Hepatocyte (in vitro differentiated cells): ENCODE measurements around the gene KIAA0586. TPM values are rescaled to one million over a fixed set of nuclear protein-coding genes. Genes with fewer than 3 reads are reported as not detected.

Source experiments
- DNase-seq: peaks from one replicate; pipeline ENCODE4 v3.0.0-alpha.2; 2016; ENCODE audit warnings: low spot score
- H2AFZ ChIP-seq: fragments of 200-600 bp; sonication (generic); 2 replicates; pipeline ENCODE4 v1.6.0; 2016; ENCODE audit warnings: antibody characterized with exemption, mild to moderate bottlenecking
- H3K27ac ChIP-seq: fragments of 200-600 bp; sonication (generic); 2 replicates; pipeline ENCODE4 v1.5.1; 2016; ENCODE audit warnings: mild to moderate bottlenecking
- H3K27me3 ChIP-seq: fragments of 200-600 bp; sonication (generic); 2 replicates; pipeline ENCODE4 v1.6.1; 2016
- H3K36me3 ChIP-seq: fragments of 200-600 bp; sonication (generic); replicated peaks from 2 replicates; pipeline ENCODE4 v1.5.1; 2016; ENCODE audit warnings: low read depth; ENCODE audit not compliant: insufficient read depth
- H3K4me1 ChIP-seq: fragments of 200-600 bp; sonication (generic); 2 replicates; pipeline ENCODE4 v1.5.1; 2016; ENCODE audit warnings: mild to moderate bottlenecking, moderate library complexity; ENCODE audit not compliant: insufficient read depth
- H3K4me2 ChIP-seq: fragments of 200-600 bp; sonication (generic); 2 replicates; pipeline ENCODE4 v1.6.0; 2016
- H3K4me3 ChIP-seq: fragments of 200-600 bp; sonication (generic); 2 replicates; pipeline ENCODE4 v1.5.1; 2016; ENCODE audit warnings: mild to moderate bottlenecking
- H3K79me2 ChIP-seq: fragments of 200-600 bp; sonication (generic); 2 replicates; pipeline ENCODE4 v1.6.0; 2017; ENCODE audit warnings: mild to moderate bottlenecking
- H3K9me2 ChIP-seq: fragments of 200-600 bp; sonication (generic); replicated peaks from 2 replicates; pipeline ENCODE4 v1.6.0; 2017; ENCODE audit warnings: mild to moderate bottlenecking; ENCODE audit not compliant: insufficient read depth
- H3K9me3 ChIP-seq: fragments of 200-600 bp; sonication (generic); 2 replicates; pipeline ENCODE4 v1.5.1; 2016; ENCODE audit warnings: low read depth, mild to moderate bottlenecking
- H4K20me1 ChIP-seq: fragments of 200-600 bp; sonication (generic); 2 replicates; pipeline ENCODE4 v1.6.0; 2016; ENCODE audit warnings: mild to moderate bottlenecking; ENCODE audit not compliant: insufficient read depth, poor library complexity, severe bottlenecking
- EZH2 ChIP-seq: fragments of 200-600 bp; sonication (generic); IDR thresholded peaks from 2 replicates; pipeline ENCODE4 v1.6.1; 2016; ENCODE audit warnings: antibody characterized with exemption, mild to moderate bottlenecking, borderline replicate concordance
- EZH2phosphoT487 ChIP-seq: fragments of 200-600 bp; sonication (generic); IDR thresholded peaks from one replicate; pipeline ENCODE4 v1.6.1; 2018; ENCODE audit warnings: antibody characterized with exemption, mild to moderate bottlenecking, low read depth, moderate library complexity; ENCODE audit not compliant: unreplicated experiment, severe bottlenecking
- WGBS: methylation state at CpG from one replicate; pipeline ENCODE4 v1.1.6; 2016; ENCODE audit warnings: low lambda C conversion rate; ENCODE audit errors: missing lambda C conversion rate; 5-methylcytosine and 5-hydroxymethylcytosine counted together
- polyA plus RNA-seq: library from polyadenylated mRNA; unstranded; fragments of >200 nt; fragmentation: Nextera tagmentation; extraction: Ambion mirVana; gene quantifications from 2 replicates; pipeline ENCODE4 v1.2.1, GENCODE V29; 2016
- total RNA-seq: library from RNA; depleted of rRNA; stranded (reverse); fragments of >200 nt; gene quantifications from 2 replicates; pipeline ENCODE4 v1.2.3, GENCODE V29; 2014
- TF ChIP-seq, protein P1 (sequence below): fragments of 200-600 bp; sonication (generic); IDR thresholded peaks from 2 replicates; pipeline ENCODE4 v1.5.1; 2016; ENCODE audit warnings: antibody characterized with exemption, mild to moderate bottlenecking; ENCODE audit not compliant: poor library complexity

Gene KIAA0586
- total and polyA plus RNA-seq, 2 experiments from 2014 or later: 7.3 to 21.4 TPM

DNA sequence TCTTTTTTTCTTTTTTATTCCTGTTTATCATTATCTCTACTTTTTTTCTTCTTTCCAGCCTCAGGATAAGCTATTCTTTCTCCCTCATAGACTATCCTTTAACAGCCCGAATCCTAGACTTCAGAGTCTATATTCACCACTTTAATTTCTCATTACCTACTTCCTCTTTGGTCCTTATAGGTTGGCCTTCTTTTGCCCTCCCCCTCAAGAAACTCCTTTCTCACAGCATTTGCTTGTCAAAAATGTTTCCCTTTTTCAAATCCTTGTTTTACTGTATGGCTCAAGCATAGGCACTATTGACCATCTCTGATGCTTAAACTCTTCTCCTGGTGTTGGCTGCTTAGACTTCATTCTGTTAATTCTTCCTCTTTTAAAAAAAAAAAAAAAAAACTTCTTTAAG, 52.5 kb downstream of the KIAA0586 start:
- no peaks in the 10 kb centered on the region for H3K9me2 ChIP-seq
- no peak overlapping the region for H2AFZ ChIP-seq
- H3K4me1 ChIP-seq: no peaks in the 10 kb centered on the region
- TF ChIP-seq, protein P1, sequence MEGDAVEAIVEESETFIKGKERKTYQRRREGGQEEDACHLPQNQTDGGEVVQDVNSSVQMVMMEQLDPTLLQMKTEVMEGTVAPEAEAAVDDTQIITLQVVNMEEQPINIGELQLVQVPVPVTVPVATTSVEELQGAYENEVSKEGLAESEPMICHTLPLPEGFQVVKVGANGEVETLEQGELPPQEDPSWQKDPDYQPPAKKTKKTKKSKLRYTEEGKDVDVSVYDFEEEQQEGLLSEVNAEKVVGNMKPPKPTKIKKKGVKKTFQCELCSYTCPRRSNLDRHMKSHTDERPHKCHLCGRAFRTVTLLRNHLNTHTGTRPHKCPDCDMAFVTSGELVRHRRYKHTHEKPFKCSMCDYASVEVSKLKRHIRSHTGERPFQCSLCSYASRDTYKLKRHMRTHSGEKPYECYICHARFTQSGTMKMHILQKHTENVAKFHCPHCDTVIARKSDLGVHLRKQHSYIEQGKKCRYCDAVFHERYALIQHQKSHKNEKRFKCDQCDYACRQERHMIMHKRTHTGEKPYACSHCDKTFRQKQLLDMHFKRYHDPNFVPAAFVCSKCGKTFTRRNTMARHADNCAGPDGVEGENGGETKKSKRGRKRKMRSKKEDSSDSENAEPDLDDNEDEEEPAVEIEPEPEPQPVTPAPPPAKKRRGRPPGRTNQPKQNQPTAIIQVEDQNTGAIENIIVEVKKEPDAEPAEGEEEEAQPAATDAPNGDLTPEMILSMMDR: no peak
- TF ChIP-seq EZH2 (no peak), EZH2phosphoT487 (no peak)
- H3K27ac ChIP-seq: no peak overlapping the region
- no peaks in the 10 kb centered on the region for H4K20me1 ChIP-seq
- WGBS: 96% methylated on average over 1 of the region's 1 CpG
- H3K36me3 ChIP-seq: no peaks in the 10 kb centered on the region
- H3K4me2 ChIP-seq: no peak overlapping the region
- H3K27me3 ChIP-seq: no peaks in the 10 kb centered on the region
- no peaks in the 10 kb centered on the region for H3K79me2 ChIP-seq
- no peak overlapping the region for H3K4me3 ChIP-seq
- H3K9me3 ChIP-seq: no peaks in the 10 kb centered on the region
- DNase-seq: no peak

DNA sequence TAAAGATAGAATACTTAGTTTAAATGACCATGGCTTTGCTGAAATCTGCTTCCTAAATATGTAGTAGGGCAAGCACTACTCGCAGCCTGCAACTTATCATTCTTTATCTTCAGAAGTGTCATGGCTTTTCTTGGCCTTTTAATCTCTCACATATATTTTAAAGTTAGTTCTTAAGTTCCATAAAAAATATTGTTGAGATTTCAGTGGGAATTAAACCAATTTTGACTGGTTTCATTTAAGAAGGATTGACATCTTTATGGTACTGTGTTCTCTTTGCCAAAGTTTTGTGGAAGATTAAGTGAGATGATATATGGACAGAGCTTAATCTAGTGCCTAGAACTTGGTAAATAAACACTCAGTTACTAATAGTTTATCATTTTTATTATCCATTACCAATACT, 56.7 kb downstream of the KIAA0586 start:
- no peak overlapping the region for H3K4me3 ChIP-seq
- H3K36me3 ChIP-seq: no peaks in the 10 kb centered on the region
- H3K27ac ChIP-seq: no peak overlapping the region
- no peaks in the 10 kb centered on the region for H3K9me2 ChIP-seq
- TF ChIP-seq, protein P1: no peak
- no peak for TF ChIP-seq EZH2
- no peak for TF ChIP-seq EZH2phosphoT487
- DNase-seq: no peak
- H3K9me3 ChIP-seq: no peaks in the 10 kb centered on the region
- no peaks in the 10 kb centered on the region for H3K79me2 ChIP-seq
- no peaks in the 10 kb centered on the region for H3K27me3 ChIP-seq
- no peaks in the 10 kb centered on the region for H4K20me1 ChIP-seq
- 32% methylated on average over 1 of the region's 1 CpG for WGBS
- no peak overlapping the region for H2AFZ ChIP-seq
- H3K4me2 ChIP-seq: no peak overlapping the region
- no peaks in the 10 kb centered on the region for H3K4me1 ChIP-seq

DNA sequence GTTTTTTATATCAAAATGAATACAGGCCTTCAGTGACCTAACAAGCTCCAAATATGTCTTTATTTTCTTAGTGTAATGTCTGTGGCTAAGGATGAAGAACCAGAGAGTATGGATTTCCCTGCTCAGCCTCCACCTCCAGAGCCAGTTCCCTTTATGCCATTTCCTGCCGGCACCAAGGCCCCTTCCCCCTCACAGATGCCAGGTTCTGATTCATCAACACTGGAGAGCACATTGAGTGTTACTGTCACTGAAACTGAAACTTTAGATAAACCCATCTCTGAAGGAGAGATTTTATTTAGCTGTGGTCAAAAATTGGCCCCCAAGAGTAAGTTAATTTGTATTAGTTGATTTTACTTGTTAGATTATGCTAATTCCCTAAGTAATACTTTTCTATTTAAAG, 61.0 kb downstream of the KIAA0586 start:
- H3K79me2 ChIP-seq: no peaks in the 10 kb centered on the region
- no peak for TF ChIP-seq EZH2
- no peak for TF ChIP-seq EZH2phosphoT487
- TF ChIP-seq, protein P1: no peak
- H3K9me3 ChIP-seq: no peaks in the 10 kb centered on the region
- H4K20me1 ChIP-seq: no peaks in the 10 kb centered on the region
- no peak for DNase-seq
- no peak overlapping the region for H3K27ac ChIP-seq
- H2AFZ ChIP-seq: no peak overlapping the region
- 83% methylated on average over 1 of the region's 1 CpG for WGBS
- no peaks in the 10 kb centered on the region for H3K9me2 ChIP-seq
- no peak overlapping the region for H3K4me3 ChIP-seq
- H3K4me1 ChIP-seq: no peaks in the 10 kb centered on the region
- H3K4me2 ChIP-seq: no peak overlapping the region
- no peaks in the 10 kb centered on the region for H3K27me3 ChIP-seq
- no peaks in the 10 kb centered on the region for H3K36me3 ChIP-seq

DNA sequence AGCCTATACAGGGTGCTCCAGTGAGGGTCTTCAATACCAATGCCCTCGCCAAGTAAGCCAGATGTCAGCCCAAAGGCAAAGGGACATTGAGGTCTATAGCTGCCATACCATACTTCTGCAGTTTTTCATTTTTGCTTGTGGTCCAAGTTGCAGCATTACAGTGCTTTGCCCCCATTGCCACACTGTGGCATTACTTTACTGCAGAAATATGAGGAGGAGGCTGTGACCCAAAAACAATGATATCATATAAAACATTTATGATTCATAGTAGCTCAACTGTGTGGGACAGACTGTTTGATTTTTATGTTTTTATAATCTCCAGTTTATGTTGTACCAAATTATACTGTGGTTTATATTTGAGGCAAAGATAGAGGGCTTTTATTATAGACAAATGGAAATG, 64.1 kb downstream of the KIAA0586 start:
- Histone ChIP-seq H2AFZ (no peak overlapping the region), H3K4me1 (no peaks in the 10 kb centered on the region), H3K4me3 (no peak overlapping the region), H3K27me3 (no peaks in the 10 kb centered on the region), H3K9me2 (no peaks in the 10 kb centered on the region), H3K36me3 (no peaks in the 10 kb centered on the region), H4K20me1 (no peaks in the 10 kb centered on the region), H3K27ac (no peak overlapping the region), H3K9me3 (no peaks in the 10 kb centered on the region), H3K4me2 (no peak overlapping the region), H3K79me2 (no peaks in the 10 kb centered on the region)
- no peak for TF ChIP-seq EZH2
- TF ChIP-seq EZH2phosphoT487: no peak
- TF ChIP-seq, protein P1: no peak
- WGBS: 96% methylated on average over 1 of the region's 1 CpG
- no peak for DNase-seq
